Heart left ventricle (tissue), 16 donors: ENCODE measurements around the gene HYAL1. TPM values are rescaled to one million over a fixed set of nuclear protein-coding genes. Genes with fewer than 3 reads are reported as not detected.

Source experiments
- ATAC-seq, 4 donors: fragments of 200-7000 bp; cut with Tn5 transposase; one replicate each; pipeline ENCODE4 v1.9.1; 2020 to 2022; ENCODE audit warnings: moderate library complexity in 4 of 4, mild to moderate bottlenecking in 3 of 4, moderate number of reproducible peaks in 1 of 4
- DNase-seq, 5 donors: peaks; one replicate each; pipeline ENCODE4 v3.0.0-alpha.2; 2020
- H3K27ac ChIP-seq, 12 donors: fragments of 200-600 bp; sonication (generic) in 4 of 12; one replicate each; pipeline versions ENCODE4 v1.5.0 to v1.8.0; 2016 to 2022; ENCODE audit warnings: mild to moderate bottlenecking in 2 of 12
- H3K27me3 ChIP-seq, 9 donors: fragments of 200-600 bp; sonication (generic) in 2 of 9; one replicate each; pipeline versions ENCODE4 v1.5.1 to v1.8.0; 2016 to 2022; ENCODE audit warnings: mild to moderate bottlenecking in 3 of 9
- H3K36me3 ChIP-seq, 9 donors: fragments of 200-600 bp; sonication (generic) in 2 of 9; one replicate each; pipeline versions ENCODE4 v1.5.0 to v1.8.0; 2018 to 2022; ENCODE audit warnings: mild to moderate bottlenecking in 2 of 9
- H3K4me1 ChIP-seq, 12 donors: fragments of 200-600 bp; sonication (generic) in 4 of 12; one replicate each; pipeline versions ENCODE4 v1.5.0 to v1.8.0; 2016 to 2022; ENCODE audit warnings: mild to moderate bottlenecking in 3 of 12
- H3K4me3 ChIP-seq, 12 donors: fragments of 200-600 bp; sonication (generic) in 4 of 12; one replicate each; pipeline versions ENCODE4 v1.5.0 to v1.8.0; 2017 to 2022; ENCODE audit warnings: mild to moderate bottlenecking in 9 of 12, moderate library complexity in 4 of 12
- H3K9me3 ChIP-seq, 12 donors: fragments of 200-600 bp; sonication (generic) in 4 of 12; one replicate each; pipeline versions ENCODE4 v1.5.0 to v1.8.0; 2016 to 2022; ENCODE audit warnings: mild to moderate bottlenecking in 1 of 12
- POLR2A ChIP-seq, 2 donors: fragments of 450-650 bp; IDR thresholded peaks; one replicate each; pipeline ENCODE4 v1.6.1; 2017; ENCODE audit warnings: antibody characterized with exemption in 2 of 2, mild to moderate bottlenecking in 2 of 2, moderate library complexity in 2 of 2
- WGBS, 4 donors: extraction: QIAGEN DNeasy Blood & Tissue Kit in 2 of 4; methylation state at CpG; one replicate each; pipeline versions ENCODE4 v1.1.5 to v1.1.7; 2013 to 2018; 5-methylcytosine and 5-hydroxymethylcytosine counted together
- intact Hi-C, 10 donors: fragments of 100-400 bp; cut with DNase I; formaldehyde crosslinking; loops; one replicate each; pipeline versions ENCODE4 v1.11.1 to v1.14.2; 2022
- polyA plus RNA-seq, 2 donors: library from polyadenylated mRNA; stranded (reverse); fragments of 200-250 nt; gene quantifications; one replicate each; pipeline ENCODE4 v1.2.3, GENCODE V29; 2013
- total RNA-seq, 9 donors: library from RNA; depleted of rRNA in 2 of 9; stranded (reverse); fragments of >200 nt in 2 of 9; fragmentation: NEBNext Ultra II Directional in 3 of 9; extraction: Animal tissue kit (Norgen Biotek cat#: 25700) in 3 of 9; gene quantifications; one replicate each; pipeline versions ENCODE4 v1.1.0 to v1.2.4, GENCODE V29; 2016 to 2023
- TF ChIP-seq, protein P1 (sequence below), 12 donors: fragments of 200-600 bp; sonication (generic) in 4 of 12; IDR thresholded peaks; one replicate each; pipeline versions ENCODE4 v1.5.0 to v1.8.0; 2018 to 2022; ENCODE audit warnings: antibody characterized with exemption in 12 of 12, mild to moderate bottlenecking in 5 of 12
- donor health status: ischemic (EF 13 %, LVEDD 7.1; RV severe dilation, severe dysfunction).
- donor health status: healthy with polysubstance abuse.
- donor health status: DM: no; HTN: yes; CAD: no.
- donor health status: DM: no; HTN: no; CAD: no.
- donor health status: ischemic (EF 25% LVEDD 6.9; RV normal size, moderate dysfunction).
- donor health status: ischemic (EF 25% LVEDD 5.7; RV mildly dilated, moderate dysfunction).
- donor health status: healthy.
- donor health status: DM: yes; HTN: yes; CAD: no.
- donor health status: ischemic (EF 35%, LVEDD 5.7; RV mildly dilated, moderate dysfunction).
- donor health status: nonischemic (EF 11% LVEDD 7.7; RV severe dilation, severe dysfunction).
- donor health status: DM: yes; HTN: yes; CAD: no.
- donor health status: PGD.
- donor health status: ischemic (EF 29% LVEDD 5.4; RV normal size, mild dysfunction).
- donor health status: nonischemic (EF 23%, LVEDD 6.1; RV moderate dilation, normal function).

Gene HYAL1
- total and polyA plus RNA-seq, 11 donors, result 36.9 to 99.7 (median 57.8) TPM

DNA sequence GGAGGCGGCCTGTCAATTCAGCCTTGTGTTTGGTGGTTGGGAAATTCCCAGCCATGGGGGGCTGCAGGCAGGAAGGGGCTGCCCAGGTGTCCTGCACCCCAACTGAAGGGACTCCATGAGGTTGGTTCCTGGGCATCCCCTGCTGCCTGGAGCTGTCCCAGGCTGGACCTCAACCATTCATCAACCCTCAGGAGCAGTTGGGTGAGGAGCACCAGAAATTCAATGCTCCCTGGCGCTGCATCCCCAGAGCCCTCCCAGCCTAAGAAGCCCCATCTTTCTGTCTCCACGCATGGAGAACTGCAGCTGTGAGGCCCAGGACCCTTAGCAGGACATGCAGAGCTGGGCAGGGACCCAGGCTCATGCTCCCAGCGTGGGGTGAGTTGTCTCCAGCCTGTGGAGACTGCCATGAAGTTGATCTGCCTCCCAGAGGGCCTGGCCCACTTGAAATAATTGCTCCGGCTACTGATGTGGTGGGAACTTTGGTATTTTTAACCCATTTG is 42.4 kb downstream of the HYAL1 start:
- intact Hi-C loops, result loop anchor here in 2 of 10 donors (1.0 to 5.0 kb wide), 2 partner anchors 12 to 61 kb away; partner anchors contain the start of gene HYAL2 (in 1 of the 2)
- peaks cover 0 to 38% (median 30%) of the 10 kb centered on the region in 9 donors for H3K36me3 ChIP-seq
- H3K27ac ChIP-seq, result peak overlapping the region; percentile 88 to 100 (median 100)
- WGBS, 4 donors, result 44 to 59% (median 54%) methylated on average over 4 to 5 of the region's 5 CpGs
- ATAC-seq (no peak), DNase-seq (peak in 2 of 5 donors; percentile 14 to 37)
- H3K4me1 ChIP-seq, result peaks cover 0 to 65% (median 46%) of the 10 kb centered on the region in 12 donors
- no peak for TF ChIP-seq POLR2A (IDR thresholded peaks at IDR 0.05)
- TF ChIP-seq, protein P1, sequence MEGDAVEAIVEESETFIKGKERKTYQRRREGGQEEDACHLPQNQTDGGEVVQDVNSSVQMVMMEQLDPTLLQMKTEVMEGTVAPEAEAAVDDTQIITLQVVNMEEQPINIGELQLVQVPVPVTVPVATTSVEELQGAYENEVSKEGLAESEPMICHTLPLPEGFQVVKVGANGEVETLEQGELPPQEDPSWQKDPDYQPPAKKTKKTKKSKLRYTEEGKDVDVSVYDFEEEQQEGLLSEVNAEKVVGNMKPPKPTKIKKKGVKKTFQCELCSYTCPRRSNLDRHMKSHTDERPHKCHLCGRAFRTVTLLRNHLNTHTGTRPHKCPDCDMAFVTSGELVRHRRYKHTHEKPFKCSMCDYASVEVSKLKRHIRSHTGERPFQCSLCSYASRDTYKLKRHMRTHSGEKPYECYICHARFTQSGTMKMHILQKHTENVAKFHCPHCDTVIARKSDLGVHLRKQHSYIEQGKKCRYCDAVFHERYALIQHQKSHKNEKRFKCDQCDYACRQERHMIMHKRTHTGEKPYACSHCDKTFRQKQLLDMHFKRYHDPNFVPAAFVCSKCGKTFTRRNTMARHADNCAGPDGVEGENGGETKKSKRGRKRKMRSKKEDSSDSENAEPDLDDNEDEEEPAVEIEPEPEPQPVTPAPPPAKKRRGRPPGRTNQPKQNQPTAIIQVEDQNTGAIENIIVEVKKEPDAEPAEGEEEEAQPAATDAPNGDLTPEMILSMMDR (IDR thresholded peaks at IDR 0.05), result no peak
- no peaks in the 10 kb centered on the region for H3K27me3 ChIP-seq
- H3K4me3 ChIP-seq, result peak overlapping the region in 11 of 12 donors; percentile 56 to 79 (median 73)
- H3K9me3 ChIP-seq, result peaks cover 0 to 6% (median 0%) of the 10 kb centered on the region in 12 donors

DNA sequence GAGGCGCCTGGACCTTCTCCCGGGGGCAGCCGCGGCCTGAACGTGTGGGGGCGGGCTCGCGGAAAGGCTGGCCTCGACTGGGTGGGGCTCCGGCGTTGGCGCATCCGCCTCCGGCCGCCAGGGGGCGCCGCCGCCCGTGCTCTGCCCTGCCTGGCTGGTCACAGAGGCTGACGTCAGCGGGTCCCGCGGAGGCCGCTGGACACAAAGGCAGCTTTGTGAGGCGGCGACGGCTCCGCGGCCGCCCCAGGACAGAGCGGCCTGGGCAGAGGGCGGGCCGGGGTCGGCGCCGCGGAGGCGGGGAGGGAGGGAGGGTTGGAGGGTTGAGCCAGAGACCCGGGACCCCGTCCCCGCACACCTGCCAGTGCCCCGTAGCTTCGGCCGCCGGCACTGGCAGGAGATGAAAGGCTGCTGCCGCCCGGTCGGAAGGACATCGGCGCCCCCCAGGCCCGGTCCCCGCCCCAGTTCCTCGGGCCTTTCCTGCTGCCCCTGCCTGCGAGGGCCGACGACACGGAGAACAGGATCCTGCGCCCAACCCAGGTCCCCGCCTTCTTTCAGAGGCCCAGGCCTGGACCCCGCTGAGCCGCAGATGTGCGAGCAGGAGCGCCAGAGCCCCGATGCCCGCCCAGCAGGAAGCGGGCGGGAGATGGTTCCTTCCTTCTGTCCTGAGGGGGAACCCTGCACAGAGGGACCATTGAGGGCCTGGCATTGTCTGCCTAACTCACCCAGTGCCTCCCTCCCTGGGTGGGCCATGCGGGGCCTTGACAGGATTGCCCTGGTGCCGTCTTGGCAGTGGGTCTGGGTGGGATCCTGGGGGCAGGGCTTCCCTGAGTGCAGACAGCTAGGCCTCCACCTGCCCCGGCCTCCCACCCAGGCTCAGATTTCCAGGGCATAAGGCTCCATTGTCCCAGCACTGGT is 43.1 kb downstream of the HYAL1 start:
- Histone ChIP-seq H3K27ac (peak overlapping the region; percentile 88 to 100 (median 100)), H3K36me3 (peaks cover 0 to 45% (median 37%) of the 10 kb centered on the region in 9 donors), H3K4me3 (peak overlapping the region; percentile 50 to 79 (median 72)), H3K27me3 (no peaks in the 10 kb centered on the region), H3K4me1 (peaks cover 0 to 65% (median 47%) of the 10 kb centered on the region in 12 donors), H3K9me3 (peaks cover 0 to 6% (median 0%) of the 10 kb centered on the region in 12 donors)
- intact Hi-C loops, result loop anchor here in 2 of 10 donors (1.0 to 5.0 kb wide), 2 partner anchors 13 to 62 kb away; partner anchors contain the start of gene HYAL2 (in 1 of the 2)
- TF ChIP-seq POLR2A (IDR thresholded peaks at IDR 0.05), result peak in 1 of 2 donors; percentile 71
- TF ChIP-seq, protein P1 (IDR thresholded peaks at IDR 0.05), result peak; percentile 95 to 99 (median 98)
- 0 to 1% (median 0%) methylated on average over 4 to 70 of the region's 70 CpGs for WGBS, 4 donors
- ATAC-seq (peak; percentile 56 to 89 (median 80)), DNase-seq (peak; percentile 95 to 97 (median 96))

DNA sequence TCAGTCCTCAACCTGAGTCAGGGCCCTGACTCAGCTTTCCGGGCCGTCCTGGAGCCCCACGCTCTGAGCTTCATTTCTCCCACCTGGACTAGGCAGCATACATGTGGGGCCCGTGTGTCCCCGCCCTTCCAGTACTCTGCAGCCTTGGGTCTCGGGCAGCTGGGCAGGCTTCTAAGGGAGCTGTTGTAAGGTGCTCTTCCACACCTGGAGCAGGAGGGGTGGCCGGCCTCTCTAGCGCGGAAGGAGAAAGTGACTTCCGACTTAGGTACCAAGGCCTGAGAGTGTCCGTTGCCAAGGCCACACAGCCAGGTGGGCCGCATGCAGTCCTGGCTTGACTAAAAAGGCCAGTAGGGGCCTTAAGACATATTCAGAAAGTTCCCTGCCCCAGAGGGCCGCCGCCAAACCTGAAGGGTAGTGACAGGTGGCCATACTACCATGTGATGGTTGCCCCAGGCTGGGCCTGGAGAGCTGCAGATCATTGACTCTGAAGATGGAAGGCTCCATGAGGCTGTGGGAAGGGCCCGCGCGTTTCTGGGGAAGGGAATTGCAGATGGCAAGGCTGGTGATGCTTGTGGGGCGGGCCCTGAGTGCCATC is 43.8 kb downstream of the HYAL1 start:
- Histone ChIP-seq H3K4me1 (peaks cover 0 to 65% (median 48%) of the 10 kb centered on the region in 12 donors), H3K27ac (peak overlapping the region; percentile 88 to 100 (median 100)), H3K4me3 (peak overlapping the region in 10 of 12 donors; percentile 56 to 79 (median 74)), H3K27me3 (no peaks in the 10 kb centered on the region), H3K9me3 (peaks cover 0 to 6% (median 0%) of the 10 kb centered on the region in 12 donors), H3K36me3 (peaks cover 0 to 52% (median 40%) of the 10 kb centered on the region in 9 donors)
- intact Hi-C loops, result loop anchor here in 3 of 10 donors (1.0 to 10.0 kb wide), 3 partner anchors 14 to 65 kb away; partner anchors contain the start of genes HYAL2 (in 2 of the 3) and TUSC2 (in 1 of the 3)
- 58 to 83% (median 61%) methylated on average over 11 to 18 of the region's 18 CpGs for WGBS, 4 donors
- ATAC-seq (peak in 1 of 4 donors; percentile 10), DNase-seq (peak in 1 of 5 donors; percentile 37)
- TF ChIP-seq POLR2A (IDR thresholded peaks at IDR 0.05), result no peak
- TF ChIP-seq, protein P1 (IDR thresholded peaks at IDR 0.05), result no peak
